ENCODE measurements around the gene ATP6V1B1.
"Not testable (repeated sequence)": the region's sequence is repeated elsewhere in the genome, so short reads cannot be mapped to it uniquely, and the experiment has no call there.

The ATP6V1B1 gene

DNA sequence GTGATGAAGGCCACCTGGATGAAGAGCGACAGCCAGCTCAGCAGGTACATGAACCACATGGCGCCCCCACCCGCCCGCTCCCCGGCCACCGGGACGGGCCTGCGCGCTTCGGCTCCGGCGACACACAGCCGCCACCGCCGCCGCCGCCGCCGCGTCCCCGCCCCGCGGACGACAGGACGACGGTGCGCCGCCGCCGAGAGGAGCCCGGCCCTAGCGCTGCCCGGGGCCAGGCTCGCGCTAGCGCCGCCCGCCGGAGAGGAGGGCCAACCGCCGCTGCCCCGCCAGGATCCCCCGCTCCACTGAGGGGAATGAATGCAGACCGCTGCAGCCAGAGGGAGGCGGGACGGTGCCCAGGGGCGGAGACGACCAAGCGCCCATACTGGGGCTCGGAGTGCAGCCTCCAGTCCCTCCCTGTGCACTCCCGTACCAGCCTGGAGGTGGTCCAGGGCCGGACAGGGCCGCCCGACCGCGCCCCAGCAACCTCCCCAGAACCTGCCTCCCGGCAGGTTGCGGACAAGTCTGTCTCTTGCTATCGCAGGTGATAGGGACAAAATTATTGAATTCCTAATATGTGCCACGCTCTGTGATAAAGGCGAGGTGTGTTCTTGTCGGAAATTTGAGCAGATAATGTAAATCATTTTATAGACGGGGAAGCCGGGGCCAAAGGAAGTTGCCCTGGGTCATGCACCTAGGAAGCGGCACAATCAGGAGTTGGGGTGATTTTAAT lies 59.2 kb downstream of the ATP6V1B1 start, which contains the start of gene TEX261:
TEX261 (minus strand) TSS at position 175 of the 727 bp plus-strand sequence; CDS start at position 59, 116 bp downstream.
- CTCF ChIA-PET: no interaction called here
- Mint-ChIP-seq H3K27me3 (no peaks in the 10 kb centered on the region), H3K27ac (peak within 1 kb of the TSS; percentile 92), H3K9me3 (no peaks in the 10 kb centered on the region), H3K36me3 (peaks cover 12% of the 10 kb centered on the region), H3K4me1 (peaks cover 39% of the 10 kb centered on the region), H3K4me3 (peak within 1 kb of the TSS; percentile 92)
- peak; percentile 92 for DNase-seq

GRCh38 chr2:70995426-70995729 lies 59.7 kb downstream of the ATP6V1B1 start:
- Mint-ChIP-seq H3K27me3 (no peaks in the 10 kb centered on the region), H3K9me3 (no peaks in the 10 kb centered on the region), H3K4me1 (peaks cover 43% of the 10 kb centered on the region), H3K4me3 (peak overlapping the region; percentile 89), H3K27ac (peak overlapping the region; percentile 92), H3K36me3 (peaks cover 12% of the 10 kb centered on the region)
- CTCF ChIA-PET: no interaction called here
- peak; percentile 75 for DNase-seq

- H3K27ac Mint-ChIP-seq: peak overlapping the region; percentile 83
- H3K4me3 Mint-ChIP-seq, DNase-seq, H3K36me3 Mint-ChIP-seq, H3K9me3 Mint-ChIP-seq: not testable (repeated sequence)
- CTCF ChIA-PET: interaction anchor here (4.9 kb wide), 1 partner anchor 15 kb away, joined by 52 read pairs; no protein-coding TSS in a partner anchor
- peaks cover 12% of the 10 kb centered on the region for H3K27me3 Mint-ChIP-seq
- H3K4me1 Mint-ChIP-seq: peaks cover 42% of the 10 kb centered on the region
These were observed 63.2 kb downstream of the ATP6V1B1 start for GRCh38 chr2:70998885-70999284.

DNA sequence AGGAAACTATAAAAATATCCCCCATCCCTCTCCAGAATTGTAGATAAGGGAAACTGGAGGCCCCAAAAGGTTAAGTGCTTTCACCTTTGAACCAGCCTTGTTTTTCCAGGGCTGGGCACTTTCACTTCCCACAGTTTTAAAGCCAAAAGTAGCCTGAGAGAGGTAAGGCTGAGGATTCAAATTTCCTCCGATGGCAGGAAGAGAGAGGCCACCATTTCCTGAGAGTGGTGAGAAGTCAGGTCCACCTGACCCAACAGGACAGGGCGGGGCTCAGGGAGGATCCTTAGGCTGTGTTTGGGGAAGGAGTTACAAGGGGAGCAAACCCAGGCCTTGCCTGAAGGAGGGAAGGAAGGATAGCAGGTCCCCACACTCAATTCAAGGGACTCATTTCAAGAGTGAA lies 63.7 kb downstream of the ATP6V1B1 start:
- CTCF ChIA-PET: interaction anchor here (4.2 to 4.9 kb wide), 2 partner anchors 15 to 35 kb away, joined by 32 to 52 read pairs; no protein-coding TSS in a partner anchor
- Mint-ChIP-seq H3K4me1 (peaks cover 41% of the 10 kb centered on the region), H3K4me3 (no peak overlapping the region), H3K36me3 (no peaks in the 10 kb centered on the region), H3K9me3 (no peaks in the 10 kb centered on the region), H3K27me3 (peaks cover 12% of the 10 kb centered on the region), H3K27ac (peak overlapping the region; percentile 83)
- DNase-seq: no peak

- CTCF ChIA-PET: interaction anchor here (4.2 to 4.9 kb wide), 2 partner anchors 16 to 35 kb away, joined by 32 to 52 read pairs; no protein-coding TSS in a partner anchor
- not testable (repeated sequence) for H3K9me3 Mint-ChIP-seq, DNase-seq, H3K36me3 Mint-ChIP-seq, H3K4me3 Mint-ChIP-seq
- peaks cover 41% of the 10 kb centered on the region for H3K4me1 Mint-ChIP-seq
- peak overlapping the region; percentile 83 for H3K27ac Mint-ChIP-seq
- H3K27me3 Mint-ChIP-seq: peaks cover 16% of the 10 kb centered on the region
These were observed 64.2 kb downstream of the ATP6V1B1 start for GRCh38 chr2:70999931-71000330.

GRCh38 chr2:71000780-71001591 lies 65.3 kb downstream of the ATP6V1B1 start:
- no peaks in the 10 kb centered on the region for H3K9me3 Mint-ChIP-seq
- peak overlapping the region; percentile 54 for H3K4me3 Mint-ChIP-seq
- H3K27ac Mint-ChIP-seq: peak overlapping the region; percentile 55
- DNase-seq: peak; percentile 86
- peaks cover 34% of the 10 kb centered on the region for H3K4me1 Mint-ChIP-seq
- no peaks in the 10 kb centered on the region for H3K36me3 Mint-ChIP-seq
- peaks cover 23% of the 10 kb centered on the region for H3K27me3 Mint-ChIP-seq
- CTCF ChIA-PET: interaction anchor here (0.6 to 4.9 kb wide), 15 partner anchors 8 to 1188 kb away, joined by 3 to 52 read pairs (median 3); partner anchors contain the start of gene ANKRD53

GRCh38 chr2:71001592-71001927 lies 65.9 kb downstream of the ATP6V1B1 start:
- H3K9me3 Mint-ChIP-seq: no peaks in the 10 kb centered on the region
- H3K36me3 Mint-ChIP-seq: no peaks in the 10 kb centered on the region
- H3K27ac Mint-ChIP-seq: no peak overlapping the region
- no peak for DNase-seq
- H3K4me1 Mint-ChIP-seq: peaks cover 33% of the 10 kb centered on the region
- CTCF ChIA-PET: interaction anchor here (0.6 to 4.9 kb wide), 16 partner anchors 9 to 1188 kb away, joined by 3 to 52 read pairs (median 3); partner anchors contain the start of gene ANKRD53
- peak overlapping the region; percentile 7 for H3K4me3 Mint-ChIP-seq
- peaks cover 23% of the 10 kb centered on the region for H3K27me3 Mint-ChIP-seq

GRCh38 chr2:71001981-71002570 lies 66.4 kb downstream of the ATP6V1B1 start:
- H3K27ac Mint-ChIP-seq: no peak overlapping the region
- peaks cover 33% of the 10 kb centered on the region for H3K4me1 Mint-ChIP-seq
- H3K4me3 Mint-ChIP-seq: no peak overlapping the region
- H3K9me3 Mint-ChIP-seq: no peaks in the 10 kb centered on the region
- CTCF ChIA-PET: interaction anchor here (0.7 to 4.9 kb wide), 12 partner anchors 9 to 213 kb away, joined by 3 to 52 read pairs (median 3); no protein-coding TSS in a partner anchor
- no peaks in the 10 kb centered on the region for H3K36me3 Mint-ChIP-seq
- no peak for DNase-seq
- peaks cover 24% of the 10 kb centered on the region for H3K27me3 Mint-ChIP-seq

- no peak overlapping the region for H3K4me3 Mint-ChIP-seq
- H3K27me3 Mint-ChIP-seq: peaks cover 27% of the 10 kb centered on the region
- H3K36me3 Mint-ChIP-seq: no peaks in the 10 kb centered on the region
- no peaks in the 10 kb centered on the region for H3K9me3 Mint-ChIP-seq
- H3K27ac Mint-ChIP-seq: no peak overlapping the region
- H3K4me1 Mint-ChIP-seq: peaks cover 33% of the 10 kb centered on the region
- CTCF ChIA-PET: interaction anchor here (4.2 kb wide), 1 partner anchor 39 kb away, joined by 32 read pairs; no protein-coding TSS in a partner anchor
- DNase-seq: no peak
These were observed 67.7 kb downstream of the ATP6V1B1 start for GRCh38 chr2:71003396-71003795.

DNA sequence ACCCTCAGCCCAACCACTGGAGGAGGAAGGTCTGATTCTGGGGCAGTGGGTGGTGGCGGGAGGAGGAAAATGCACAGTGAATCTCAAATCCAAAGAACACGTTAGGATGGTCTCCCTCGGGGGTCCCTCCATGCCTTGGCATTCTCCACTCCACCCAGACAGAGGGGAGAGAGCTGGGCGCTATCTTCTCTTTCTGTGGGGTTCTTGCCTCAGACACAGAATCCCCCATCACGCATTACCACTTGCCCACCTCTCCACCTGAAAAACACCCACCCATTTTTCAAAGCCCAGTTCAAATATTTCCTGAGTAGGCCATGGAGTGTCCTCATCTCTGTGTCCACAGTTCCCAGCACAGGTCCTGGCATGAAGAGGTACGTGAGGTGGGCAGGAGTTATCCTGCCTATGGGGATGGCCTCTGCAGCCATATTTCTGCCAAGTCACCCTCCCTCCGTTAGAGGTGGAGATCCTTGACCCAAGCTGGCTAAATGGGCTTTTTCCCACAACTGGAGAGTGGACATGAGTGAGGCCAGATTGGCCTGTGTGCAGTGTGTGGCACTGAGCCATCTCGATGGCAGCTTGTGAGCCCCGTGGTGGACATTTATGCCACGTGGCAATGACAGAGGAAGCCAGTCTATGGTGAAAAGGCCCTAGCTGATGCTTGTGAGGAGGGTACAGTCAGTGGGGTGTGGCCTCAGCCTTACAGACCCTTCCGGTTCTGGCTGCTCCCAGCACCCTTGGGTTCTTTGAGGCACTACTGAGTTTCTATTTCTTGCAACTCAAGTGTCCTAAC lies 68.5 kb downstream of the ATP6V1B1 start:
- Mint-ChIP-seq H3K4me1 (peaks cover 27% of the 10 kb centered on the region), H3K4me3 (no peak overlapping the region), H3K27me3 (peaks cover 34% of the 10 kb centered on the region), H3K9me3 (no peaks in the 10 kb centered on the region), H3K27ac (no peak overlapping the region), H3K36me3 (no peaks in the 10 kb centered on the region)
- CTCF ChIA-PET: interaction anchor here (0.5 to 1.1 kb wide), 2 partner anchors 38 to 43 kb away, joined by 3 to 7 read pairs; no protein-coding TSS in a partner anchor
- DNase-seq: no peak

- no peak overlapping the region for H3K4me3 Mint-ChIP-seq
- CTCF ChIA-PET: interaction anchor here (1.1 kb wide), 1 partner anchor 39 kb away, joined by 7 read pairs; no protein-coding TSS in a partner anchor
These were observed 69.2 kb downstream of the ATP6V1B1 start for GRCh38 chr2:71004857-71005256.

DNA sequence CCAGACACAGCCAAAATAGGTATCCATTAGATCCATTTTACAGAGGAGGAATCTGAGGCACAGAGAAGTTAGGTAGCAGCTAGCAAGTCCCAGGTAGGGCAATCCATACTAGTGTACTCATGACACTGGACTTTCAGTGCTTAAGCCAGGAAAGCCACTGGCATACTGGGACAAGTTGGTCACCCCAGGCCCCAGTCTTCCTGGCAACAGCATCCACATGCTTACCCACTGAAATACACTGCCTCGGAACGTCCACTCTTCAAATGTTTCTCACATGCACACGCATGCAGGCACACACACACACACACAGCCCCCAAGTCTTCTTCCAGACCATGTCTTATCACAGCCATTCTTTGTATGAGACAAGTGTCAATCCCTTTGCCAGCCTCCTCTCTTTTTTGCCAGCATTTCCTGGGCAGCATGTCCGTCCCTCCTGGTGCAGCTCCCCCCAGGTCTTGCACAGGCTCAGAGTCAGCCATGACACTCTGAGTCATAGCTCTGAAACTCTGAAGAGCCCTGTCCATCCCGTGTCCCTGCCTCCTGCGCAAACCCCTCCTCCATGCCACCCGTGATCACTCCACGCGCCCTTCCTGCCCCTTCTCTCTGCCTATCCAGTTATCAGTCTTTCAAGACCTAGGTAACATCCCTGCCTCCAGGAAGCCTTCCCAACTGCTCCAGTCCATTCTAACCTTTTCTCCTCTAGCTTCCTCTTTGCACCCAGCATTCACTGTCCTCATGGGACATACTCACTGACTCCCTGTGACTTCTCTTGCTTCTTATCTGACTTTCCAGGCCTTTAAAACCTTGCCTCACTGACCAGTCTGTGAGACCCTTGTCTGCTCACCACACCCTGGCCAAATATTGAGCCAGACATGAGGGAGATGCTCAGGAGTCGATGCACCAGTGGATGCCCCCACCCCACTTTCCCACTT lies 69.8 kb downstream of the ATP6V1B1 start:
- H3K36me3 Mint-ChIP-seq: no peaks in the 10 kb centered on the region
- H3K4me1 Mint-ChIP-seq: peaks cover 14% of the 10 kb centered on the region
- H3K4me3 Mint-ChIP-seq: no peak overlapping the region
- H3K27me3 Mint-ChIP-seq: peaks cover 34% of the 10 kb centered on the region
- DNase-seq: no peak
- CTCF ChIA-PET: no interaction called here
- H3K9me3 Mint-ChIP-seq: no peaks in the 10 kb centered on the region
- H3K27ac Mint-ChIP-seq: no peak overlapping the region

More at GRCh38 chr2:71004857-71005256, 69.2 kb downstream of the ATP6V1B1 start:
- no peaks in the 10 kb centered on the region for H3K9me3 Mint-ChIP-seq
- H3K27ac Mint-ChIP-seq: no peak overlapping the region
- no peak for DNase-seq
- H3K27me3 Mint-ChIP-seq: peaks cover 34% of the 10 kb centered on the region
- no peaks in the 10 kb centered on the region for H3K36me3 Mint-ChIP-seq
- H3K4me1 Mint-ChIP-seq: peaks cover 20% of the 10 kb centered on the region
